HEK293 (cell line): ENCODE measurements around the gene ARL16.

Source experiments
- CTCF ChIA-PET: fragments of 350-600 bp; formaldehyde crosslinking; extraction: SDS; loops from one replicate; lab custom pipeline; 2021; ENCODE audit warnings: antibody characterized with exemption; lab: Yijun Ruan, JAX
- POLR2A ChIA-PET: fragments of 300-600 bp; formaldehyde crosslinking; extraction: SDS; loops from one replicate; lab custom pipeline; 2020; ENCODE audit warnings: antibody characterized with exemption, inconsistent platforms; lab: Yijun Ruan, JAX
- H3K27ac ChIP-seq: fragments of 200-500 bp; sonication (Bioruptor generic); 2 replicates; pipeline ENCODE4 v1.5.1; 2014; ENCODE audit warnings: low read depth, low read length, control low read depth, inconsistent platforms; ENCODE audit errors: extremely low read depth
- H3K36me3 ChIP-seq, 2 experiments: fragments of 200-500 bp in 1 of 2; sonication (Bioruptor generic) in 1 of 2; 1 replicate in 1 of 2; 2 replicates in 1 of 2; pipeline ENCODE4 v1.5.1; 2014 to 2017; ENCODE audit warnings: inconsistent platforms in 2 of 2, low read length in 2 of 2; ENCODE audit not compliant: control insufficient read depth in 2 of 2, insufficient read depth in 1 of 2
- H3K4me1 ChIP-seq: fragments of 200-500 bp; sonication (Bioruptor generic); 2 replicates; pipeline ENCODE4 v1.5.1; 2014; ENCODE audit warnings: mild to moderate bottlenecking, low read length, inconsistent platforms; ENCODE audit not compliant: control insufficient read depth, insufficient read depth
- H3K4me3 ChIP-seq: 2 replicates; pipeline ENCODE4 v1.5.1; 2011; ENCODE audit warnings: low read depth, mild to moderate bottlenecking, control low read depth, low read length, moderate library complexity
- H3K9me3 ChIP-seq: fragments of 200-500 bp; sonication (Bioruptor generic); 2 replicates; pipeline ENCODE4 v1.5.1; 2014; ENCODE audit warnings: low read depth, low read length, inconsistent platforms; ENCODE audit not compliant: control insufficient read depth, insufficient read depth
- BCL11A ChIP-seq: fragments of 450-650 bp; formaldehyde crosslinking; IDR thresholded peaks from 2 replicates; pipeline ENCODE4 v1.5.1; 2016; ENCODE audit warnings: low read depth, missing biosample characterization, missing genetic modification characterization
- EGR2 ChIP-seq: fragments of 450-650 bp; formaldehyde crosslinking; IDR thresholded peaks from 2 replicates; pipeline ENCODE4 v1.5.1; 2016; ENCODE audit warnings: low read depth, missing biosample characterization, missing genetic modification characterization
- IKZF3 ChIP-seq: fragments of 450-650 bp; IDR thresholded peaks from 2 replicates; pipeline ENCODE4 v1.5.0; 2018; ENCODE audit warnings: missing biosample characterization, mild to moderate bottlenecking, missing genetic modification characterization, moderate library complexity
- KLF9 ChIP-seq: fragments of 450-650 bp; formaldehyde crosslinking; IDR thresholded peaks from 2 replicates; pipeline ENCODE4 v1.5.1; 2016; ENCODE audit warnings: missing biosample characterization, missing genetic modification characterization, low read depth
- PBX3 ChIP-seq: sonication (generic); formaldehyde crosslinking; IDR thresholded peaks from 2 replicates; pipeline ENCODE4 v1.8.1; 2022; ENCODE audit warnings: mild to moderate bottlenecking, moderate library complexity, missing genetic modification reagents
- PRDM4 ChIP-seq: fragments of 450-650 bp; formaldehyde crosslinking; IDR thresholded peaks from 2 replicates; pipeline ENCODE4 v1.5.1; 2017; ENCODE audit warnings: missing biosample characterization, missing genetic modification characterization
- REPIN1 ChIP-seq: fragments of 450-650 bp; formaldehyde crosslinking; IDR thresholded peaks from 2 replicates; pipeline ENCODE4 v1.5.1; 2017; ENCODE audit warnings: missing biosample characterization, missing genetic modification characterization, low read depth
- TCF7L2 ChIP-seq: IDR thresholded peaks from 2 replicates; pipeline ENCODE4 v1.6.1; 2011; ENCODE audit warnings: low read depth, mild to moderate bottlenecking, inconsistent platforms, low read length, moderate library complexity, borderline replicate concordance
- ZBTB8A ChIP-seq: fragments of 450-650 bp; formaldehyde crosslinking; IDR thresholded peaks from 2 replicates; pipeline ENCODE4 v1.5.1; 2016; ENCODE audit warnings: missing biosample characterization, missing genetic modification characterization
- ZFP37 ChIP-seq: fragments of 450-650 bp; formaldehyde crosslinking; IDR thresholded peaks from 2 replicates; pipeline ENCODE4 v1.5.1; 2016; ENCODE audit warnings: missing biosample characterization, missing genetic modification characterization
- ZFP69B ChIP-seq: fragments of 450-650 bp; formaldehyde crosslinking; IDR thresholded peaks from 2 replicates; pipeline ENCODE4 v1.5.1; 2016; ENCODE audit warnings: missing biosample characterization, missing genetic modification characterization
- ZNF18 ChIP-seq: fragments of 450-650 bp; formaldehyde crosslinking; IDR thresholded peaks from 2 replicates; pipeline ENCODE4 v1.5.1; 2016; ENCODE audit warnings: missing biosample characterization, missing genetic modification characterization
- ZNF2 ChIP-seq: fragments of 450-650 bp; formaldehyde crosslinking; IDR thresholded peaks from 2 replicates; pipeline ENCODE4 v1.5.1; 2016; ENCODE audit warnings: missing biosample characterization, missing genetic modification characterization
- ZNF221 ChIP-seq: fragments of 450-650 bp; formaldehyde crosslinking; IDR thresholded peaks from 2 replicates; pipeline ENCODE4 v1.5.1; 2017; ENCODE audit warnings: missing biosample characterization, missing genetic modification characterization, borderline replicate concordance
- ZNF23 ChIP-seq: fragments of 450-650 bp; formaldehyde crosslinking; IDR thresholded peaks from 2 replicates; pipeline ENCODE4 v1.5.1; 2016; ENCODE audit warnings: missing biosample characterization, missing genetic modification characterization, borderline replicate concordance
- ZNF302 ChIP-seq: fragments of 450-650 bp; formaldehyde crosslinking; IDR thresholded peaks from 2 replicates; pipeline ENCODE4 v1.5.1; 2016; ENCODE audit warnings: missing biosample characterization, missing genetic modification characterization, low read depth
- ZNF324 ChIP-seq: fragments of 450-650 bp; formaldehyde crosslinking; IDR thresholded peaks from 2 replicates; pipeline ENCODE4 v1.5.1; 2016; ENCODE audit warnings: missing biosample characterization, missing genetic modification characterization
- ZNF449 ChIP-seq: fragments of 450-650 bp; formaldehyde crosslinking; IDR thresholded peaks from 2 replicates; pipeline ENCODE4 v1.5.1; 2017; ENCODE audit warnings: missing biosample characterization, mild to moderate bottlenecking, missing genetic modification characterization, moderate library complexity
- ZNF600 ChIP-seq: fragments of 450-650 bp; formaldehyde crosslinking; IDR thresholded peaks from 2 replicates; pipeline ENCODE4 v1.5.1; 2016; ENCODE audit warnings: missing biosample characterization, missing genetic modification characterization
- ZNF610 ChIP-seq: fragments of 450-650 bp; formaldehyde crosslinking; IDR thresholded peaks from 2 replicates; pipeline ENCODE4 v1.5.1; 2016; ENCODE audit warnings: missing biosample characterization, missing genetic modification characterization, borderline replicate concordance
- ZNF670 ChIP-seq: fragments of 450-650 bp; formaldehyde crosslinking; IDR thresholded peaks from 2 replicates; pipeline ENCODE4 v1.5.1; 2016; ENCODE audit warnings: missing biosample characterization, missing genetic modification characterization, low read depth
- ZNF776 ChIP-seq: fragments of 450-650 bp; formaldehyde crosslinking; IDR thresholded peaks from 2 replicates; pipeline ENCODE4 v1.5.0; 2017; ENCODE audit warnings: missing biosample characterization, missing genetic modification characterization, borderline replicate concordance
- ZNF791 ChIP-seq: fragments of 450-650 bp; formaldehyde crosslinking; IDR thresholded peaks from 2 replicates; pipeline ENCODE4 v1.5.1; 2016; ENCODE audit warnings: missing biosample characterization, missing genetic modification characterization
- ZSCAN30 ChIP-seq: fragments of 450-650 bp; IDR thresholded peaks from 2 replicates; pipeline ENCODE4 v1.5.1; 2018; ENCODE audit warnings: missing biosample characterization, mild to moderate bottlenecking, missing genetic modification characterization, moderate library complexity

ARL16 gene

GRCh38 chr17:81710514-81711308 is 27.1 kb upstream of the ARL16 start (continued):
- 0 out of 2 replicates have a peak, but pooled peaks have one; percentile 5 for TF ChIP-seq BCL11A
- 0 out of 2 replicates have a peak, but pooled peaks have one; percentile 40 for TF ChIP-seq ZNF449 (tag by site-specific recombination)
- TF ChIP-seq ZNF600, result peak; percentile 61
- TF ChIP-seq ZSCAN30 (tag by site-specific recombination), result 0 out of 2 replicates have a peak, but pooled peaks have one; percentile 23
- TF ChIP-seq ZNF302 (tag by site-specific recombination), result no peak
- TF ChIP-seq ZFP37 (tag by site-specific recombination), result peak; percentile 23; the same call in 1 of the 2 replicates
- peak; percentile 7; the same call in 1 of the 2 replicates for TF ChIP-seq IKZF3 (tag by site-specific recombination)

GRCh38 chr17:81708739-81709185 is 25.2 kb upstream of the ARL16 start:
- ChIA-PET POLR2A (interaction anchor here (0.6 to 2.6 kb wide), 6 partner anchors 11 to 158 kb away, joined by 4 to 17 read pairs (median 8); partner anchors contain the start of genes ARL16 and HGS), CTCF (interaction anchor here (1.2 kb wide), 1 partner anchor 22 kb away, joined by 4 read pairs; no protein-coding TSS in a partner anchor)
- Histone ChIP-seq H3K36me3 (peaks cover 17 to 53% of the 10 kb centered on the region in 2 experiments), H3K9me3 (no peaks in the 10 kb centered on the region), H3K4me3 (no peak overlapping the region), H3K27ac (no peak overlapping the region), H3K4me1 (peaks cover 9% of the 10 kb centered on the region; the same call in 1 of the 2 replicates)
- TF ChIP-seq ZNF23 (tag by site-specific recombination) (no peak), ZNF2 (tag by site-specific recombination) (no peak), ZNF324 (no peak), EGR2 (tag by site-specific recombination) (no peak), REPIN1 (tag by site-specific recombination) (no peak), ZNF670 (no peak), ZNF610 (no peak), ZNF18 (tag by site-specific recombination) (no peak), ZNF791 (no peak)

- ChIA-PET POLR2A (interaction anchor here (1.4 to 2.6 kb wide), 4 partner anchors 11 to 159 kb away, joined by 7 to 17 read pairs (median 8); partner anchors contain the start of genes ARL16 and HGS), CTCF (interaction anchor here (1.2 kb wide), 1 partner anchor 23 kb away, joined by 4 read pairs; no protein-coding TSS in a partner anchor)
- Histone ChIP-seq H3K27ac (peak overlapping the region; percentile 5; the same call in 1 of the 2 replicates), H3K9me3 (no peaks in the 10 kb centered on the region), H3K4me1 (peaks cover 6% of the 10 kb centered on the region; the same call in 1 of the 2 replicates), H3K36me3 (peaks cover 17 to 49% of the 10 kb centered on the region in 2 experiments), H3K4me3 (no peak overlapping the region)
- TF ChIP-seq ZFP69B (tag by site-specific recombination), result peak; percentile 83
- TF ChIP-seq ZNF776, result no peak
- peak; percentile 64 for TF ChIP-seq KLF9
- TF ChIP-seq ZBTB8A (tag by site-specific recombination), result 0 out of 2 replicates have a peak, but pooled peaks have one; percentile 29
- TF ChIP-seq ZNF600, result peak; percentile 82
- no peak for TF ChIP-seq PBX3
- TF ChIP-seq TCF7L2, result no peak
- TF ChIP-seq PRDM4, result no peak
- TF ChIP-seq ZNF221, result no peak
Measured at GRCh38 chr17:81707725-81708646, 24.4 kb upstream of the ARL16 start.
